Measurements from ENCODE around the gene ACYP2. TPM values are rescaled to one million over a fixed set of nuclear protein-coding genes. Genes with fewer than 3 reads are reported as not detected.
"Not testable (repeated sequence)": the region's sequence is repeated elsewhere in the genome, so short reads cannot be mapped to it uniquely, and the experiment has no call there.

The ACYP2 gene
- total RNA-seq, 1 experiment from 2014 or later: 16.9 TPM

- DNase-seq (ENCODE audit: low read depth): no peak
Measured at GRCh38 chr2:54318821-54319220, 203.4 kb downstream of the ACYP2 start.

- peak; percentile 27 for DNase-seq (ENCODE audit: low read depth)
Measured at GRCh38 chr2:54321047-54321446, 205.6 kb downstream of the ACYP2 start.

GRCh38 chr2:54324517-54324916, 209.1 kb downstream of the ACYP2 start:
- not testable (repeated sequence) for DNase-seq (ENCODE audit: low read depth)

DNA sequence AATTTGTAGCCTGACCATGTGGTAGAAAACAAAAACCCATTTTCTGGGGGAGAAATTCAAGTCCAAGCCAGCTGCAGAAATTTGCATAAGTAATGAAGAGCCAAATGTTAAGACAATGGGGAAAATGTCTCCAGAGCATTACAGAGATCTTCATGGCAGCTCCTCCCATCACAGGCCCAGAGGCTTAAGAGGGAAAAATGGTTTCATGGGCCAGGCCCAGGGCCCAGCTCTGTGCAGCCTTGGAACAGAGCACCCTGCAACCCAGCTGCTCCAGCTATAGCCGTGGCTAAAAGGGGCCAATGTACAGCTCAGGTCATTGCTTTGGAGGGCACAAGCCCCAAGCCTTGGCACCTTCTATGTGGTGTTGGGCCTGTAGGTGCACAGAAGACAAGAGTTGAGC, 209.7 kb downstream of the ACYP2 start:
- no peak for DNase-seq (ENCODE audit: low read depth)

GRCh38 chr2:54329482-54330161, 214.2 kb downstream of the ACYP2 start:
- peak; percentile 29 for DNase-seq (ENCODE audit: low read depth)

- DNase-seq (ENCODE audit: low read depth): peak; percentile 95
Measured at GRCh38 chr2:54330162-54330925, 214.9 kb downstream of the ACYP2 start.

DNA sequence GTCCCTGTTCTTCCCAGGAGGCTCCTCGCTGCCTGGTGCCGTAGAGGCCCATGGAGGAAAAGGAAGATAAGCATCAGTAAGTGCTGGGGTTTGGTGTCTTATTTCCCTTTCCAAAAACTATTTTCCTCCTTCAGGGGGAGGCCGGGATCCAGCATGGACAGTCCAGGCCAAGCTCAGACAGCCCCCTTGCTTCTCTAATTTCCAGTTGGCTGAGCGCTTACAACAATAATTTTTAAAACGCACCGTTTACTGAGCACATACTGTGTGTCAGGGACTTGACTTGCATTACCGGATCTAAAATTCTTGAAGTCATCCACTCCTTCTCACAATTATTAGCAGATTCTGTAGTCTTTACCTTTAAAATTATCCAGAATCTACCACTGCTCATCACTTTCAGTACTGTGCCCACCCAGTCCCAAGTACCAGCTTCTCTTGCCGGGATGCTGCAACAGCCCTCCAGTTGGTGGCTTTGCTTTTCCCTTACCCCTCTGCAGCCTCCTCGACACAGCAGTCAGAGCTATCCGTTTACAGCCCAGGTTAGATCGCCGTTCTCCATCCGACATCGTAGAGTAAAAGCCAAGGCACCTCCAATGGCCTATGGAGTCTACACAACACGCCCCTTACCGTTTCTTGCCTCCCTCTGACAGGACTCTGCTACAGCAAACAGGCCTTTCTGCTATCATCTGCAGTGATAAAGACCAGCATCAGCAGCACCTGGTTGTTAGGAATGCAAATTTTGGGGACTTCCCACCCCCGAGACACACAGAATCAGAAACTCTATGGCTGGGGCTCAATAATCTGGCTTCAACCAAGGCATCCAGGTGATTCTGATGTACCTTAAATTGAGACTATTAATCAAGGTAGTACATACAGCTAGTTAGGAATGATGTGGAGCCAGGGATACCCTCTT, 215.8 kb downstream of the ACYP2 start:
- DNase-seq (ENCODE audit: low read depth): no peak

DNA sequence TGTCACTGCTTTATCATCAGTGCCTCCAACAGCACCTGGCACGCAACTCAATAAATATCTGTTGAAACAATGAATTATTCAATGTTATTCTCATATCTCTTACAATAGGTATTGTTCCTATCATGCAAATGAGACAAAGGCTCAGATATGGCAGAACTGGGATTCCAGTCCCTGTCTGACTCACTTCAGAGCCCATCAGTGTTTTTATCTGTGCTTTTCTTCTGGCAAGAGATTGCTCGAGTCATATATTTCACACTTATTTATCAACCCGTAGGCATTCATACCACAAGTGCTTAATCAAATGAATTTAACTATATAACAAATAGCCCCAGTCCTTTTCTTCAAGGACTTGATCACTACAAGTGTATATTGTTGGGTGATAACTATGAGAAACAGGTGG, 217.0 kb downstream of the ACYP2 start:
- no peak for DNase-seq (ENCODE audit: low read depth)

GRCh38 chr2:54336136-54336976, 220.9 kb downstream of the ACYP2 start:
- peak; percentile 58 for DNase-seq (ENCODE audit: low read depth)

DNA sequence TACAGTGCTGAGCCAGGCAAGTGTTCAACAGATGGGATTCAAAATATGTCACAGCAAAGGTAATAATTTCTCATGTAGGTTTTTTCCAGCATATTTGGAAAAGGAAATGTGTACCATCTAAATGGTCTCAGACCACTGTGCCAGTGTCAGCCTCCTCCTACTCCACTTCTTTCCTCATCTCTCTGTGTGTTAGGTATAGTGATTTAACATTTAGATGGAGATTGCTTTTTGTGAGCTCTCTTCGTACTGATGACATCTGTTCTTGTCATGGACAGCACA, 221.5 kb downstream of the ACYP2 start:
- no peak for DNase-seq (ENCODE audit: low read depth)

DNA sequence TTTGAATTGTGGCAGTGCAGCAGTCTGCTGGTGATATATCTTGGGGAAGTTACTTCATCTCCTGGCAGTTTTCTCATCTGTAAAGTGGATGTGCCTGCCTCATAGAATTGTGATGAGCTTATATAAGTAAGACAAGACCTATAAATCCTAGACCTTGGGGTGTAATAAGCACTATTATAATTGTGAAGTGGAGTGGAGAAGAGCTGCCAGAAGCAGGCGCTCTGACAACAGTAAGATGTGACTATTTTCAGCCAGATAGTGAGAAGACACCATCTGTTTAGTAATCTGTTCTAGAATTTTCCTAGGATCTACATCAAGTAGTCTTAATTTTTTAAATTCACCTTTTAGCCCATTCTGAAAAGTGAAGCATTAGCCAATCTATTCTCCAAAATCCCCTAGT, 226.2 kb downstream of the ACYP2 start:
- no peak for DNase-seq (ENCODE audit: low read depth)

GRCh38 chr2:54342603-54343002, 227.2 kb downstream of the ACYP2 start:
- no peak for DNase-seq (ENCODE audit: low read depth)

DNA sequence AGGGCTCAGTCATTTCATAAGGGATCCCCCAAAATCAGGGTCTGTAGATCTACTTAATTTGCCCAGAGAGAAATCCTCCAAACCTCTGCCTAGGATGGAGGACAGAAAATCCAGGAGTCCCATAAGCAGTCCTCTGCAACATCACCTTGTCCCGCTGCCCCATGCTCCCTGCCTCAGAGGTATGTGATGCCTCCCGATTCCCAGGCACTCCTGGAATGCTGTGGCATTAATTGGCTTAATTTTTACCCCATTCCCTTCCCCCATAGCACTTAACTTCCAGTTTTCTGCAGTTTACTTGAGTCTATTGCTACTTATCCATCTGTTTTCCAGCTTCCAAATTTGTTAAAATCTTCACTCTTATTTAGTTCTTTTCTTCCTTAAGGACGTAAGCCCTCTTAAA, 232.2 kb downstream of the ACYP2 start:
- DNase-seq (ENCODE audit: low read depth): no peak

GRCh38 chr2:54348646-54349045, 233.2 kb downstream of the ACYP2 start:
- DNase-seq (ENCODE audit: low read depth): no peak

DNA sequence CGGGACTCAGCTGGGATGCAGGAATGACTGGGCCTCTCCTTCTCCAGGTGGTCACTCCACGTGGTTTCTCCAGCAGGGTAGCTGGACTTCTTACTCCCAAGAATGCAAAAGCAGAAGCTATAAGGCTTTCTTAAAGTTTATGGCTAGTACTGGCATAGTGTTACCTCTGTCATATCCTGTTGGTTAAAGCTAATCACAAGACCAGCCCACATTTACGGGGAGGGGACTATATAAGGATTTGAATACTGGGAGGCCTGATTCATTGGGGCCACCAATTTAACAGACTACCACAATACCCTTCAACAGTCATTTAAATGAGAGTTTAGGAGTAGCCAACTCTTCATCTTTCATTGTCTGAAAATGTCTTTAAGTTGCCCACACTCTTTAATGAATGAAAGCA, 235.0 kb downstream of the ACYP2 start:
- no peak for DNase-seq (ENCODE audit: low read depth)

GRCh38 chr2:54353216-54353615, 237.8 kb downstream of the ACYP2 start:
- DNase-seq (ENCODE audit: low read depth): no peak

Other genes with a start within 250 kb of the ACYP2 start
- 27.8 and 33.5 TPM in 2 replicates for gene PSME4, start 144.6 kb upstream of the ACYP2 start, total RNA-seq (2014; rRNA removed)
- not detected in 2 replicates for gene TSPYL6, start 140.6 kb downstream of the ACYP2 start, total RNA-seq (2014; rRNA removed)

Data from LHCN-M2 (cell line).